NCI-H2196 (cell line): ENCODE results near the gene NBPF19.
"Not testable (repeated sequence)": the region's sequence is repeated elsewhere in the genome, so short reads cannot be mapped to it uniquely, and the experiment has no call there.

Source experiments
- DNase-seq: peaks from one replicate; lab custom pipeline; 2025; ENCODE audit not compliant: unreplicated experiment; lab: John Stamatoyannopoulos, UW

Gene NBPF19

GRCh38 chr1:149474745-149475144 is at the start of gene NBPF19:
Gene NBPF19 (plus strand): TSS chr1:149475045. CDS start chr1:149475933, 888 bp downstream.
- DNase-seq: not testable (repeated sequence)

- not testable (repeated sequence) for DNase-seq
Measured at GRCh38 chr1:149428317-149428716, 46.5 kb upstream of the NBPF19 start.

GRCh38 chr1:149445451-149445850 is 29.4 kb upstream of the NBPF19 start:
- not testable (repeated sequence) for DNase-seq

GRCh38 chr1:149452196-149452595 is 22.6 kb upstream of the NBPF19 start:
- not testable (repeated sequence) for DNase-seq

GRCh38 chr1:149452652-149453051 is 22.2 kb upstream of the NBPF19 start:
- DNase-seq: not testable (repeated sequence)

- not testable (repeated sequence) for DNase-seq
Measured at GRCh38 chr1:149558350-149558825, 83.5 kb downstream of the NBPF19 start.

- not testable (repeated sequence) for DNase-seq
Measured at GRCh38 chr1:149561806-149562205, 87.0 kb downstream of the NBPF19 start.

GRCh38 chr1:149565485-149565884 is 90.6 kb downstream of the NBPF19 start:
- DNase-seq: not testable (repeated sequence)

- DNase-seq: not testable (repeated sequence)
Measured at GRCh38 chr1:149572763-149573162, 97.9 kb downstream of the NBPF19 start.

GRCh38 chr1:149585592-149585991 is 110.7 kb downstream of the NBPF19 start:
- DNase-seq: not testable (repeated sequence)
